Osteoblast (primary cell): Measurements from ENCODE around the gene USB1. TPM values are rescaled to one million over a fixed set of nuclear protein-coding genes. Genes with fewer than 3 reads are reported as not detected.

ENCODE experiments used
- DNase-seq: peaks from one replicate; pipeline ENCODE4 v3.0.0; 2011; ENCODE audit warnings: low spot score, mixed read lengths; ENCODE audit not compliant: insufficient read length; ENCODE audit errors: missing footprints
- H2AFZ ChIP-seq: 2 replicates; pipeline ENCODE4 v1.6.0; 2011; ENCODE audit warnings: mild to moderate bottlenecking, low read length
- H3K27ac ChIP-seq: 2 replicates; pipeline ENCODE4 v1.5.1; 2011; ENCODE audit warnings: mild to moderate bottlenecking, low read depth, low read length, moderate library complexity
- H3K27me3 ChIP-seq: 2 replicates; pipeline ENCODE4 v1.6.0; 2012; ENCODE audit warnings: mild to moderate bottlenecking, control low read depth, inconsistent platforms, low read length, moderate library complexity; ENCODE audit not compliant: insufficient read depth
- H3K36me3 ChIP-seq: 2 replicates; pipeline ENCODE4 v1.5.1; 2011; ENCODE audit warnings: mild to moderate bottlenecking, low read length, control low read depth, moderate library complexity; ENCODE audit not compliant: insufficient read depth
- H3K4me1 ChIP-seq: 2 replicates; pipeline ENCODE4 v1.5.1; 2011; ENCODE audit warnings: mild to moderate bottlenecking, low read length, control low read depth, moderate library complexity; ENCODE audit not compliant: insufficient read depth
- H3K4me2 ChIP-seq: 2 replicates; pipeline ENCODE4 v1.6.0; 2011; ENCODE audit warnings: mild to moderate bottlenecking, low read length; ENCODE audit not compliant: insufficient read depth
- H3K4me3 ChIP-seq: fragments of 200-600 bp; sonication (generic); 3 replicates; pipeline ENCODE4 v1.5.1; 2012; ENCODE audit warnings: mild to moderate bottlenecking, low read length, inconsistent platforms; ENCODE audit not compliant: insufficient read depth
- H3K79me2 ChIP-seq: 2 replicates; pipeline ENCODE4 v1.6.0; 2012; ENCODE audit warnings: mild to moderate bottlenecking, low read length, control low read depth, inconsistent platforms; ENCODE audit not compliant: insufficient read depth
- H3K9me3 ChIP-seq: 2 replicates; pipeline ENCODE4 v1.5.1; 2011; ENCODE audit warnings: low read depth, low read length, control low read depth
- H4K20me1 ChIP-seq: 2 replicates; pipeline ENCODE4 v1.6.0; 2012; ENCODE audit warnings: mild to moderate bottlenecking, low read length, control low read depth; ENCODE audit not compliant: insufficient read depth
- CTCF ChIP-seq: IDR thresholded peaks from 2 replicates; pipeline ENCODE4 v1.5.1; 2011; ENCODE audit warnings: mild to moderate bottlenecking, low read depth, low read length, moderate library complexity; ENCODE audit errors: extremely low read depth
- total RNA-seq: library from RNA; depleted of rRNA; stranded (reverse); fragments of >200 nt; gene quantifications from 2 replicates; pipeline ENCODE4 v1.2.3, GENCODE V29; 2012

USB1 gene
- total RNA-seq, 1 donor = 19.2 TPM

- no peaks in the 10 kb centered on the region for H3K79me2 ChIP-seq
- H3K4me1 ChIP-seq = peaks cover 16% of the 10 kb centered on the region
- H4K20me1 ChIP-seq = peaks cover 3% of the 10 kb centered on the region
- peak overlapping the region; percentile 81 for H3K4me2 ChIP-seq
- no peak for TF ChIP-seq CTCF
- H2AFZ ChIP-seq = no peak overlapping the region
- H3K9me3 ChIP-seq = no peaks in the 10 kb centered on the region
- no peak overlapping the region for H3K27ac ChIP-seq
- H3K4me3 ChIP-seq = peak overlapping the region; percentile 51
- peak; percentile 94 for DNase-seq
- peaks cover 55% of the 10 kb centered on the region for H3K27me3 ChIP-seq
- H3K36me3 ChIP-seq = no peaks in the 10 kb centered on the region
These were observed 26.1 kb downstream of the USB1 start for GRCh38 chr16:58027161-58027915.

GRCh38 chr16:58027916-58028455 lies 26.8 kb downstream of the USB1 start:
- Histone ChIP-seq H3K79me2 (no peaks in the 10 kb centered on the region), H4K20me1 (no peaks in the 10 kb centered on the region), H2AFZ (no peak overlapping the region), H3K4me3 (no peak overlapping the region), H3K27ac (no peak overlapping the region), H3K27me3 (peaks cover 55% of the 10 kb centered on the region), H3K4me2 (no peak overlapping the region), H3K9me3 (no peaks in the 10 kb centered on the region), H3K36me3 (no peaks in the 10 kb centered on the region), H3K4me1 (peaks cover 9% of the 10 kb centered on the region)
- DNase-seq = no peak
- no peak for TF ChIP-seq CTCF

- Histone ChIP-seq H3K9me3 (no peaks in the 10 kb centered on the region), H2AFZ (no peak overlapping the region), H3K27ac (no peak overlapping the region), H3K79me2 (no peaks in the 10 kb centered on the region), H4K20me1 (no peaks in the 10 kb centered on the region), H3K27me3 (peaks cover 53% of the 10 kb centered on the region), H3K4me1 (peaks cover 8% of the 10 kb centered on the region), H3K4me2 (no peak overlapping the region), H3K4me3 (no peak overlapping the region), H3K36me3 (no peaks in the 10 kb centered on the region)
- TF ChIP-seq CTCF = no peak
- peak; percentile 83 for DNase-seq
These were observed 27.4 kb downstream of the USB1 start for GRCh38 chr16:58028541-58029070.

GRCh38 chr16:58029410-58029809 lies 28.2 kb downstream of the USB1 start:
- Histone ChIP-seq H2AFZ (no peak overlapping the region), H3K4me3 (no peak overlapping the region), H3K79me2 (no peaks in the 10 kb centered on the region), H3K4me1 (peaks cover 8% of the 10 kb centered on the region), H3K27me3 (peaks cover 45% of the 10 kb centered on the region), H3K9me3 (no peaks in the 10 kb centered on the region), H3K36me3 (no peaks in the 10 kb centered on the region), H3K27ac (no peak overlapping the region), H4K20me1 (no peaks in the 10 kb centered on the region), H3K4me2 (no peak overlapping the region)
- no peak for TF ChIP-seq CTCF
- peak; percentile 82 for DNase-seq
